Hematopoietic multipotent progenitor cell treated with erythropoietin and hydrocortisone succinate and interleukin-3 and kit ligand, for 4 days (in vitro differentiated cells): Measurements from ENCODE around the gene SUCO.
"Not testable (repeated sequence)": the region's sequence is repeated elsewhere in the genome, so short reads cannot be mapped to it uniquely, and the experiment has no call there.

Source experiments
- DNase-seq: peaks from one replicate; pipeline ENCODE4 v3.0.0-alpha.2; 2015

Gene SUCO

DNA sequence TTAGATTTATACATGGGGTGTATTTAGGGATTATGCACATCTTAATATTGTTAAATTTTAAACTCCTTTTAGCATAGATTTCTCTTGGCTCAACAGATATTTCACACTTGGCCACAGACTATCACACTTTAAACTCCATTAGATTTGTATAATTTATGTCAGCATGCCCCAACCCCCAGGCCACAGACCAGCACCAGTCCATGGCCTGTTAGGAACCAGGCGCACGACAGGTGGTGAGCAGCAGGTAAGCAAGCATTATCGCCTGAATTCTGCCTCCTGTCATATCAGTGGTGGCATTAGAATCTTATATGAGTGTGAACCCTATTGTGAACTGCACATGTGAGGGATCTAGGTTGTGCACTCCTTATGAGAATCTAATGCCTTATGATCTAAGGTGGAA is 34.8 kb downstream of the SUCO start:
- DNase-seq, result no peak

DNA sequence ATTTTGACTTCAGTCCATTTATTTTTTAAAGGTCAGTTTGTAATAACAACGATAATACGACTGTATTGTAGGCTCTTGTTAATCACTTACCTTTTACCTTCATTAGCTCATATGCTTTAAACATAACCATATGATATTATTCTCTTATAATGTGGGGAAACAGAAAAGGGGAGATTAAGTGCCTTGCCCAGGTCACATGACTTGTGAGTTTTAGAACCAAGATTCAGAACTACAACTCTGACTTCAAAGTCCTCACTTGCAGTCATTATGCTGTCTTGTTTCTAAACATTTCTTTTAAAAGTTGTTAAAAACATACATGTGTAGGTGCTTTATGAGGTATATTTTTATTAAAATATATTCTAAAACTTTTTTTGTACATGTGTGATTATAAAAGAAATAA is 41.1 kb downstream of the SUCO start:
- DNase-seq, result no peak

DNA sequence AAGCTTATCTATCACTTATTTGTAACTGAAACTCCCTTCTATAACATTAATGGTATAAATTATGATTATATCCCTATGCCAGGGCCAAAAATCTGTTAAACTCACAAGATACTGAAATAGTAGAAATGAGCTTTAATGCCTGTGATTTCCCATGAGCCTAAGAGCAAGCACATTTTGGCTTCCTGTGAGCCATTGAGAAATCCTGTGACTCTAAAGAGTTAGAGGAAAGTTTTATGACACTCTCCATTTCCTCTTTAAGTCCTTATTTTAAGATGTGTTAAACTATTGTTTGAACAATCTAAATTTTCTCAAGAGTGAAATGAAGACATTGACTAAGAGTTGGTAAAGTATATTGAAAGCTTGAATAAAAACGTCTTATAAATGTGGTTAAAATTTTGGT is 45.6 kb downstream of the SUCO start:
- no peak for DNase-seq

DNA sequence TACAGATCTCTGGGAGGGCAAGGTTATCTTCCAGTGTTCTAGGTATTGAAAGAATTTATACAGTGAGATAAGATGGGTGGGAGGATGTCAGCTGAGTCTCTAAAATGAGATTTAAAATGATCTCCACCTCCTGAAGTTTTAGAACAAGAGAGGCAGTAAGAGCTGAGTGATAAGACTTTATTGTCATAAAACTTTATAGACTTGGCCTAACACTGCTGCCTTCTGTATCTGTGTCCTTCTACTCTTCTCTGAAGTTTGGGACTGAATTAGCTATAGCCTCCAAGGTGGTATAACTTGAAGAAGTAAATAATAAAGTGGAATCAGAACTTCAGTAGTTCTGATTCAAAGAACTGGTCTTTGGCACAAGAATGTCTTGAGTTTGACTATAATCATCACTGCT is 48.3 kb downstream of the SUCO start:
- no peak for DNase-seq

DNA sequence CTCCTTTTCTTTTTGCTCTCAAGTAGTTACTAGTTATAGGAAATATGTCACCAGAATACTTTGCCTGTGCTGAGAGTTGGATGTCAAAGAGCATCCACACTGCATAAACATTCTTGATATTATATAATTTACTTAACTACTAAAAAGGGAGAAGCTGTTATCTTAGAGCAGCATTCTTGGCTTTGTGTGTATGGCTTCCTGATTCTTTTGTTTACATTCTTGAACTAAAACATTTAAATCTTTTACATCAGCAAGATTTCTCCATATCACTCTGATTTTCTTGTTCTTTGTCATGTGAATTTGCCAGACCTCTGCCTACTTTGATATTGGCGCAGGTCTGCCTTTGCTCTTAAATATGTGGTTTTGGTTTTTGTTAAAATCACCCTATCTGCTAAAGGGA is 48.8 kb downstream of the SUCO start:
- peak; percentile 45 for DNase-seq

DNA sequence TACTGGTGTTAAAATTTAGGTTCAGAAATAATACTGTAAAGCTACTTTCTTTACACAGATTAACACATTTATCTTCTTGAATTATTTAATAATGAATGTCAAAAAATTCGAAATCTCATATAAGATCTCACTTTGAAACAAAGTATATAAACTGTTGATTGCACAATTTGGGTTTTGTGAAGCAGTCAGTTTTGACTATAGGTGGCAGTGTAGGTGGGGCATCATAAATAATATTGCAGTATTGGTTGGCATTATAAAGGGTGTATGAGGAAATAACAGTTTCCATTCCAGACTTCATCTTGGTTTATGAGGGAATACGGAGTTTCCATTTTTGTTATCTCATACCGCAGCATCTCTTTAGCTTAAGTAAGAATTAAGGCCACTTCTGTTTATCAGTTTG is 49.9 kb downstream of the SUCO start:
- DNase-seq, result peak; percentile 47

DNA sequence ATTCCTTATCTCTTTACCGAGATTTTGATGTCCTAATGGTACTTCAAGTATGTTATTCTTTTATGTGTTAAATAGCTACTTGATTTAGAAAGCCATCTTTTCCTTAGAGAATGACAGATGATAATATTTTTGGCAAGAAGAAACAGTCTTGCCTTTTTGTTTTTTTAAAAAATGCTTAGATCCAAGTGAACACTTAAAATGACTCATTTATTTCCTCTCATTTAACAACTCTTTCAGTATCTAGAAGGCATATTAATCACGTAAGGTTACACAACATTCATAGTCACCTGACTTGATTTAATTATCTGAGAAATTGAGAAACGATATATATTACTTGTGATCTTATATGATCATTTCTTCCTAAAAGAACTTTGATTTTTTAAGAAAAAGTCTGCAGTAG is 52.4 kb downstream of the SUCO start:
- DNase-seq, result no peak

DNA sequence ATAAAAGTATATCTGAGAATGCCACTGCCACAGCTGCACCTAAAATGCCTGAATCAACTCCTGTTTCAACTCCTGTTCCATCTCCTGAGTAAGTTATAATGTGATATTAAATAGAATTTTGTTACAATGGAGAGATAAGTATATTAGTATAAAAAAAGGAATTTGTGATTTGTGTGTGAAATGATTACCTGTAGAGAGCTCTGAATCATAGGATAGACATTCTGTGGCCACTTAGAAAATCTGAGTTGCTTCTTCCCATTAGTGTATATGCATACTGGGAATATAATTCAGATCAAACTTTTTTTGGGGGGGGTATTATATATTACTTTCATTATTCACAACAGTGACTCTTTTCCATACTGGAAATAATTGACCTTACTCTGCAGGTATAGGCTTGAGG is 52.9 kb downstream of the SUCO start:
- DNase-seq, result no peak

DNA sequence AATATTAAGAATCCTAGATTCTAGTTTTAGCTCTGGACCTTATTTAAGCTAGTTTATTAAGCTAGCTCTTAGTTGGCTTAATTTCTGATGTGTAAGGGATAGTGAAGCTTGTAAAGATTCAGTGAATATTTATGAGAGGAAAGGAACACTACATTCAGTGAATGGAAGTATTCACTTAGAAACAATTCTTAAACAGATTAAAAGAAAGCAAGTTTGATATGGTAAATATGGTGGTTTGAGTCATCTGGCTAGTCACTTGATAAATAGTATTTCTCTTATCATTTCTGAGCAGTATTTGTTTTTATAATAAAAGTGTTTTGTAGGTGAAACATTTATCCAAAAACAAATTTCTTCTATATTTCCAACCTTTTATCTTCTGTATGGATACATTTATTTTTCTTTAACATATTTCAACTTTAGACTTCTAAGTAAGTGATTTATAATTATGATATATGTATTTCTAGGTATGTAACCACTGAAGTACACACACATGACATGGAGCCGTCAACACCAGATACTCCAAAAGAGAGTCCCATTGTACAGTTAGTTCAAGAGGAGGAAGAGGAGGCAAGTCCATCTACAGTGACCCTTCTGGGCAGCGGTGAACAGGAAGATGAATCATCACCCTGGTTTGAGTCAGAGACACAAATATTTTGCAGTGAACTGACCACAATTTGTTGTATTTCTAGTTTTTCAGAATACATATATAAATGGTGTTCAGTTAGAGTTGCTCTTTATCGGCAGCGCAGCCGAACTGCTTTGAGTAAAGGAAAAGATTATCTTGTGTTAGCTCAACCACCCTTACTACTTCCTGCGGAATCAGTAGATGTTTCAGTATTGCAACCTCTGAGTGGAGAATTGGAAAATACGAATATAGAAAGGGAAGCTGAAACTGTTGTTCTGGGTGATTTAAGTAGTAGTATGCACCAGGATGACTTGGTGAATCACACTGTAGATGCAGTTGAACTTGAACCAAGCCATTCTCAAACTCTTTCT is 55.6 kb downstream of the SUCO start:
- DNase-seq, result peak; percentile 40

DNA sequence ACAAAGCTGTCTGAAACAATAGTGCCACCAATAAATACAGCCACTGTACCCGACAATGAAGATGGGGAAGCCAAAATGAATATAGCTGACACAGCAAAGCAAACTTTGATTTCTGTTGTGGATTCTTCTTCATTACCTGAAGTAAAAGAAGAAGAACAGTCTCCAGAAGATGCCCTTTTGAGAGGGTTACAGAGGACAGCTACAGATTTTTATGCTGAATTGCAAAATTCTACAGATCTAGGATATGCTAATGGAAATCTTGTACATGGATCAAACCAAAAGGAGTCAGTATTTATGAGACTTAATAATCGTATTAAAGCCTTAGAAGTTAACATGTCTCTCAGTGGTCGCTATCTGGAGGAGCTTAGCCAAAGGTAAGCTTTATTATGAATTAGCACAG is 56.6 kb downstream of the SUCO start:
- no peak for DNase-seq

DNA sequence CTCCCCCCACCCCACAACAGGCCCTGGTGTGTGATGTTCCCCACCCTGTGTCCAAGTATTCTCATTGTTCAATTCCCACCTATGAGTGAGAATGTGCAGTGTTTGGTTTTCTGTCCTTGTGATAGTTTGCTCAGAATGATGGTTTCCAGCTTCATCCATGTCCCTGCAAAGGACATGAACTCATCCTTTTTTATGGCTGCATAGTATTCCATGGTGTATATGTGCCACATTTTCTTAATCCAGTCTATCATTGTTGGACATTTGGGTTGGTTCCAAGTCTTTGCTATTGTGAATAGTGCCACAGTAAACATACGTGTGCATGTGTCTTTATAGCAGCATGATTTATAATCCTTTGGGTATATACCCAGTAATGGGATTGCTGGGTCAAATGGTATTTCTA is 58.5 kb downstream of the SUCO start:
- not testable (repeated sequence) for DNase-seq

DNA sequence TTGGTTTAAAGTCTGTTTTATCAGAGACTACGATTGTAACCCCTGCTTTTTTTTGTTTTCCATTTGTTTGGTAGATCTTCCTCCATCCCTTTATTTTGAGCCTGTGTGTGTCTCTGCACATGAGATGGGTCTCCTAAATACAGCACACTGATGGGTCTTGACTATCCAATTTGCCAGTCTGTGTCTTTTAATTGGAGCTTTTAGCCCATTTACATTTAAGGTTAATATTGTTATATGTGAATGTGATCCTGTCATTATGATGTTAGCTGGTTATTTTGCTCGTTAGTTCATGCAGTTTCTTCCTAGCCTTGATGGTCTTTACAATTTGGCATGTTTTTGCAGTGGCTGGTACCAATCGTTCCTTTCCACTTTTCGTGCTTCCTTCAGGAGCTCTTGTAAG is 62.1 kb downstream of the SUCO start:
- not testable (repeated sequence) for DNase-seq

DNA sequence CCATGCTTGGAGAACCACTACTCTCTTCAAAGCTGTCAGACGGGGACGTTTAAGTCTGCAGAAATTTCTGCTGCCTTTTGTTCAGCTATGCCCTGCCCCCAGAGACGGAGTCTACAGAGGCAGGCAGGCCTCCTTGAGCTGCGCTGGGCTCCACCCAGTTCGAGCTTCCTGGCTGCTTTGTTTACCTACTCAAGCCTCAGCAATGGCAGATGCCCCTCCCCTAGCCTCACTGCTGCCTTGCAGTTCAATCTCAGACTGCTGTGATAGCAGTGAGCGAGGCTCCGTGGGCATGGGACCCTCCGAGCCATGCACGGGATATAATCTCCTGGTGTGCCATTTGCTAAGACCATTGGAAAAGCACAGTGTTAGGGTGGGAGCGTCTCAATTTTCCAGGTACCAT is 63.8 kb downstream of the SUCO start:
- DNase-seq, result not testable (repeated sequence)

DNA sequence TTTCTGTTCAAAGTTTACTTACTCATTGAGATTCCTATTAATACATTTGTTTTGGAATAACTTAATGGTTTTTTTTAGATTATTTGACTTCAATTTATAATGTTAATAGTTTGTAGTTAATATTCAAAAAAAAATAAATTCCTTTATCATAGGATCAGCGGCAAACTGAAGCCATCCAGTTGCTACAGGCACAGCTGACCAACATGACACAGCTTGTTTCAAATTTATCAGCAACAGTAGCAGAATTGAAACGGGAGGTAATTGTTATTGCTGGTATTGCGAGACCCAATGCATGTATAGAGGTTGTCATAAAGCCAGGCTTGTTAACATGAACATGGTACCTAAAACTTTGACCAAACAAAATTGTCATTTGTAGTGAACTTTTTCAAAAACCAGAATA is 67.0 kb downstream of the SUCO start:
- DNase-seq, result peak; percentile 23

DNA sequence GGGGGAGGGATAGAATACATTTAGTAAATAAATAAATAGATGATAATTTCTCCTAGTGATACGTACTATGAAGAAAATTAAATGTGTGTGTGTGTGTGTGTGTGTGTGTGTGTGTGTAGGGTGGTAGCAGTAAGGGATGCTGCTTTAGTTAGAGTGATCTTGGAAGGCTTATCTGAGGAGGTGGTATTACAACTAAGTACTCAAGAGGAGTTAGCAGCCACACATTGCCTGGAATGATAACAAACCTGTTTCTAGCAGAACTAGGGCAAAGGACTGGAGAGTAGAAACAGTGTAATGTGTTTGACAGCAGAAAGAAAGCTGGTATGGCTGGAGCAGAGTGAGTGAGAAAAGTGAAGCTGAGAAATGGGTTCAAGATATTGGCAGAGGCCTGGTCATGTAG is 67.7 kb downstream of the SUCO start:
- peak; percentile 35 for DNase-seq

DNA sequence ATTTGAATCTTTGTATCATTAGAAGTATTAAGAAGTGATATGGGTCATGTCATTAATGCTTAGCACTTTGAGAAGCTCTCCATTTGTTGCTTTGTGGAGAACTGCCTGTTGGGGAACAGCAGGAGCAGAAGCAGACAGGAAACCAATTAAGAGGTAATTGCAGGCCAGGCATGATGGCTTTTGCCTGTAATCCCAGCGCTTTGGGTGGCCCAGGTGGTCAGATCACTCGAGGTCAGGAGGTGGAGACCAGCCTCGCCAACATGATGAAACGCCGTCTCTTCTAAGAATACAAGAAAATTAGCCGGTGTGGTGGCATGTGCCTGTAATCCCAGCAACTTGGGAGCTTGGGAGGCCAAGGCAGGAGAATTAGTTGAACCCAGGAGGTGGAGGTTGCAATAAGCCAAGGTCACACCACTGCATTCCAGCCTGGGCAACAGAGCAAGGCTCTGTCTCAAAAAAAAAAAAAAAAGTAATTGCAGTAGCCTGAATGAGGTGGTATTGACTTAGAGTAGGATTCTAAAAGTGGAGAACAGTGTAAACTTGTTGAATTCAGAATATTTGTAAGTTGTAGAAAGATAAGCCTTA is 68.2 kb downstream of the SUCO start:
- no peak for DNase-seq

DNA sequence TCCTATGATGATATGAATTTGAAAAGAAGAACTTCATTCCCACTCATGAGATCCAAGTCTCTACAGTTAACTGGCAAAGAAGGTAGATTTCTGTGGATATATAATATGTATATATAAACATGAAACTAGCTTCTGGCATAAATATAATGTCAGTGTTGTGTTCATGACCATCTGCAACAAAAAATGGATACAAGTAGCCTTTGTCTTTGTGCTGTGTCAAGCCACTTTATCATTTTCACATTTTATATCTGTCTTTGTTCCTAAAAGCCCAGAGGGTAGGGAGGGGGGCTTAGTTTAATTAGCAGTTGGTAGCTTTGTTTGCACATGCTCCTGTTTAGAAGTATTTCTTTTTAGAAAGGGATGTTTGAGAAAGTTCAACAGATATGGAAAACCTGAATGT is 69.8 kb downstream of the SUCO start:
- no peak for DNase-seq

DNA sequence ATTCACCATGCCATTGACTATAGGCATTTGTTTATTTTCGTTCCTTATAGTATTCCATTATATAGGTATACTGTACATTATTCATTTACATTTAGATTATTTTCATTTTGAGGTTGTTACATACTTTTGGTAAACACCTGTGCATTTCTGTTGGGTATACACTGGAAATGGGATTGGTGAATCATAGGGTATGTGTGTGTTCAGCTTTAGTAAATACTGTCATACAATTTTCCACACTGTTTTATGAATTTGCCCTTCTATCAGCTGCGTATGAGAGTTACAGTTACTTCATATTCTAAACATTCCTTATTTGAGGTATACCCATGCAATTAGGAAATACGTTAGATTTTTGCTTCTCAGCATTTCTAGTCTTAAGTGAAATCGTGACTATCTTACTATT is 70.9 kb downstream of the SUCO start:
- no peak for DNase-seq

DNA sequence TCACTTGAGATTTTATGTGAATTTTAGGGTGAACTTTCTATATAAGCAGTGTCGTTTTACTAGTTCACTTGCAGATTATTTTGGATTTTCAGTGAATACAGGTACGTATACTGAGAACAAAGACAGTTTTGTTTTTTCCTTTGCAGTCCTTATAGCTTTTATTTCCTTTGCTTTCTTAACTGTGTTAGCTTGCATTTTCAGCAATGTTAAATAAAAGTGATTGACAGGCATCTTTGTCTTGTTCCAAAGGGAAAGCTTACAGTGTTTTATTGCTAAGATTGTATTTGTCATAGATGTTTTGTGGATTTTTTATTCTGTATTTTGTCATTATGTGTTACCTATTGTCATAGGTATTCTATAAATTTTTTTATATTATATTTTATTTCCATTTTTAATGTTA is 72.7 kb downstream of the SUCO start:
- no peak for DNase-seq

DNA sequence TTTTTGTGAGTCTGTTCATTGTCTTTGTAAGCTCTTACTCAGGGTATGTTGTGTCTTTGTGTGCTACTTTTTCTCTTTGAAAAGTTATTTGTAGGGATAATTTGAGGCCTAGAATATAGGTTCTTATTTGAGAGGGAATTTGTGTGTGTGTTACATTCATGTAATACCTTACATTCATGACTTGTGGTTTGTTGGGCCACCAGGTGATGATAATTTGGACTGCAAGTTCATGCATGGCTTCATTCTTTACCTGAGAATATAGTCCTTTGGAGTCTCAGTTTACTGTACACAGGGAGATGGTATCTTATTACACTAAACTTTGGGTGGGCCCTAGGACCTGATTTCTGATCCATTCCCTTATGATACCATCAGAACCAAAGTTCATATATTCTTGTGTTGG is 74.2 kb downstream of the SUCO start:
- no peak for DNase-seq

DNA sequence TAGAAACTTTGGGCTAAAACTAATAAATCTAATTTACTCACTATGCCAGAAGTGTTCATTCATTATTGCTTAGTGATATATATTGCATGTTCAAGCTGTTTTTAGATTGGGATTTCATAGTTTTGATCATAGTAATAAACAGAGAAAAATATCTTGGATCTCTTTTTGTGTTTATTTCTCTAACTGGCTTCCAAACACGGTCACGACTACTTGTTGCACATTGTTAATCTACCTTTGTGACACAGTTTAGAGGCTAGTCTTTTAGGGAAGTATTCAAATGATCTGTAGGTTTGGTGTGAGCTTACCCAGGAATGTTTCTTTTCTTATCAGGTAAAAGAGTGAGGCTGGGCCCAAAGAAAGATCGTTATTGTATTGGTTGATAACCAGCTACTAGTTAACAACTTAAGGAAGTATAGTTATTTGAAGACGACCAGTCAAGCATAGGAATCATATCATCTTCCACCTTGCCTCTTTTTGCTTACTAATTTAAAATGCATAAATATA is 75.2 kb downstream of the SUCO start:
- DNase-seq, result no peak

DNA sequence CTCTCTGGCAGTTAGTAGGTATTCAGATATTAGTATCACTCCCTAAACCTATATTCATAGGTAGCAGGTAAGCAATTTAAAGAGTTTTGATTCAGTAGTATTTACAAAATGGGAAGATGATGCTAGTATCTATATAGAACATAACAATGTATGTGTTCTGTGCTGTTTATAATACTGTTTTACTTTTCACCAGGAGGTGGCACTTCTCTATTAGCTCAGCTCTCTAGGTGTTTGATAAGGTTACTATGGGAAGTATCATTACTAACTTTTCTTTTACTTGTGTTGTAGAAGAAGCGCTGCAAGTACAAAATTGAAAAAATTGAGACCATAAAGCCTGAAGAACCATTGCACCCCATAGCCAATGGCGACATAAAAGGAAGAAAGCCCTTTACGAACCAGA is 76.6 kb downstream of the SUCO start:
- peak; percentile 68 for DNase-seq

DNA sequence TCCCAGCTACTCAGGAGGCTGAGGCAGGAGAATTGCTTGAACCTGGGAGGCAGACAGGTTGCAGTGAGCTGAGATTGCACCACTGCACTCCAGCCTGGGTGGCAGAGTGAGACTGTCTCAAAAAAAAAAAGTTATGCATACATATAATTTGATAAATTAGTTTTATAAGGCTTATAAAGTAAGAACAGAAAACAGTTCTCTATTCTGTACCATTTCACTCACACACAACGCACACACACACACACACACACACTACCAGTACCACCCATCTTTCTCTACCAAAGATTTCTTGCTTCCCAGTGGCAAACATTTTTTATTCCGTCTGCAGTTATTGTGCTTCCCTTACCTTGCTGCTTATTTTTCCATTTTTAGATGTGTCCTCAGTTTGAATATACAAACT is 79.5 kb downstream of the SUCO start:
- DNase-seq, result no peak

DNA sequence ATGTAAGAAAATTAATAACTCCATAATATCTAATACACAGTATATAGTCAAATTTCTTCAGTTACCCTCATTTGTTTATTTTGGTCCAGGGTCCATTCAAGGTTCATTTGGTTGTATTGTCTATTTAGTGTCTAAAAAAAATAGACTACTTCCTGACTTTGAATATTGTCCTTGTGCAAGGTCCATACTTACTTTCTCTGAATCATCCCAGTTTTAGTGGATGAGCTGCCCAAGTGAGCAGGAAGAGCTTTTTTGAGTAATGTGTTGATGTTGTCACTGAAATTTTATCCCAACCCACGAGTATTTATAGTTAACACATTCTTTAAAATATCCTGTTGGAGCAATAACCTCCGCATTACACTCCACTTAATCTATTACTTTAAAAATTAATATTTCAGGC is 80.3 kb downstream of the SUCO start:
- no peak for DNase-seq
